Mucosa of stomach (tissue), 1 donor: ENCODE data around the gene SLC25A13.

ENCODE experiments used
- H3K27me3 ChIP-seq: one replicate; pipeline ENCODE4 v1.7.0; 2013; ENCODE audit warnings: mild to moderate bottlenecking, low read length; ENCODE audit not compliant: control insufficient read depth, insufficient read depth
- H3K36me3 ChIP-seq: one replicate; pipeline ENCODE4 v1.7.0; 2013; ENCODE audit warnings: low read length; ENCODE audit not compliant: control insufficient read depth, insufficient read depth
- H3K4me1 ChIP-seq: one replicate; pipeline ENCODE4 v1.7.0; 2013; ENCODE audit warnings: mild to moderate bottlenecking, low read length; ENCODE audit not compliant: control insufficient read depth, insufficient read depth
- H3K4me3 ChIP-seq: one replicate; pipeline ENCODE4 v1.7.0; 2013; ENCODE audit warnings: low read length
- H3K9ac ChIP-seq: one replicate; pipeline ENCODE4 v1.7.0; 2013; ENCODE audit warnings: mild to moderate bottlenecking, low read length, moderate library complexity
- H3K9me3 ChIP-seq: one replicate; pipeline ENCODE4 v1.7.0; 2013; ENCODE audit warnings: mild to moderate bottlenecking, low read length, moderate library complexity; ENCODE audit not compliant: control insufficient read depth
- donor health status: Pancreatic carcinoma.

The SLC25A13 gene

DNA sequence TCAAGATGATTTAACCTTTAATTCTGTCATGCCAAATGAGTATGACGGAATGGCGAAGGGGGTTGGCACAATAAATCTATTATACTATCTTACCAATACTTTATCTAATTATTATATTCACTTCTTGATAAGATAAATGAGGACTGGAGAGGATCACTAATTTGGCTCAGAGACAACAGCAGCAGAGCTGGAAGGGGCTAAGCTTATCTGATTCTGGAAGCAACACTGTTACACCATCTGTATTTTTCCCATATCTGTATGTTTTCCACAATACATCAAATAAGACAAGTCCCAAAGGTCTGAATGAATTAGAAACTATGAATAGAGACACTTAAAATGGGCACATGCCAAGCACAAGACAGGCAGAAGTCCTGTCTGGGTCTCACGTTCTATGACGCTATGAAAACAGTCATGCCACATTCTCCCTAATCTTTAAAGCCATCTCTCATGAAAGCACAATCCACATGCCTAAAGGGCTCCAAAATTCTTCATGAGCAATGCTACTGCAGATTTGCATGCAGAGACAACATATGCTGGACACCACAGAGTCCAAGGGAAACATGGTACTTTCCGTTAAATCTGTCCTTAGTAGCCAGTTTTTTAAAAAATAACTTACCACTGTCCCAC is 88.3 kb downstream of the SLC25A13 start:
- Histone ChIP-seq H3K27me3 (no peaks in the 10 kb centered on the region), H3K9ac (no peak overlapping the region), H3K36me3 (no peaks in the 10 kb centered on the region), H3K4me3 (no peak overlapping the region), H3K9me3 (no peaks in the 10 kb centered on the region), H3K4me1 (no peaks in the 10 kb centered on the region)

DNA sequence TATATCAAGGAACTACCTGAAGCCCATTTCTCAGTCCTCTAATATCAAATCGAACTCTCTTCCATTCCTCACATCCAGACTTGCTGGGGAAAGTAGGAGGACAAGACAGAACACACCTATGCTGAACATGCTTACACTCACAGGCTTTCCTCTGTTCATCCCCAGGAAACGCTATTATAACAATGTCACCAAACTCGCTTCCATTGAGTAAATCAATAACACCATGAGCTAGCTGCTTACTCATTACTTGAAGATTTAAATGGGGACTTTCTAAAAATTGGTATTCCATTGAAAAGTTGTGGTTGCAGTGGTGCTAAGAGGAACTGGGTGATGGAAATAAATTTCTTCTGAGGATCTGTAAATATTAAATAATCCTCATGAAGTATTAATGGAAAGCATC is 88.8 kb downstream of the SLC25A13 start:
- H3K4me1 ChIP-seq = no peaks in the 10 kb centered on the region
- H3K9me3 ChIP-seq = no peaks in the 10 kb centered on the region
- H3K36me3 ChIP-seq = no peaks in the 10 kb centered on the region
- no peaks in the 10 kb centered on the region for H3K27me3 ChIP-seq
- H3K9ac ChIP-seq = no peak overlapping the region
- no peak overlapping the region for H3K4me3 ChIP-seq

DNA sequence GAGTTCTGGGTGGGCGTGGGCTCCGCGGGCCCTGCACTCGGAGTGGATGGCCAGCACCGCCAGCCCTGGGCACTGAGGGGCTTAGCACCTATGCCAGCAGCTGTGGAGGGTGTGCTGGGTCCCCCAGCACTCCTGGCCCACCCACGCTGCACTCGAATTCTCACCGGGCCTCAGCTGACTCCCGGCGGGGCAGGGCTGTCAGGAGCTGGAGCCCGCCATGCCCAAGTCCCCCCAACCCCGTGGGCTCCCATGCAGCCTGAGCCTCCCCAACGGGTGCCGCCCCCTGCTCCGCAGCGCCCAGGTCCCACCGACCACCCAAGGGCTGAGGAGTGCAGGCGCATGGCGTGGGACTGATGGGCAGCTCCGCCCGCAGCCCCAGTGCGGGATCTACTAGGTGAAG is 93.1 kb downstream of the SLC25A13 start:
- no peaks in the 10 kb centered on the region for H3K27me3 ChIP-seq
- H3K4me1 ChIP-seq = no peaks in the 10 kb centered on the region
- H3K9ac ChIP-seq = no peak overlapping the region
- no peaks in the 10 kb centered on the region for H3K9me3 ChIP-seq
- H3K36me3 ChIP-seq = no peaks in the 10 kb centered on the region
- no peak overlapping the region for H3K4me3 ChIP-seq

DNA sequence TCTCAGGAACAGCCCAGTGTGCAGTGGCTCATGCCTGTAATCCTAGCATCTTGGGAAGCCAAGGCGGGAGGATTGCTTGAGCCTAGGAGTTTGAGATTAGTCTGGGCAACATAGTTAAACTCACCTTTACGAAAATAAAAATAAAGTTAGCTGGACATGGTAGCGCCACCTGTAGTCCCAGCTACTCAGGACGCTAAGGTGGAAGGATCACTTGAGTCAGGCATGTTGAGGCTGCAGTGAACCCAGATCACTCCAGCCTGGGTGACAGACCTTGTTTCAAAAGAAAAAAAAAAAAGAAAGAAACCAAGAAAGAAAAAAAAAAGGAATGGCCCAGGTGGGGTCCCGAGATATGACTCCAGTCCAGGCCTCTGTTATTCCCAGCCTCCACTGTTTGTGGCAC is 96.6 kb downstream of the SLC25A13 start:
- H3K4me1 ChIP-seq = no peaks in the 10 kb centered on the region
- no peaks in the 10 kb centered on the region for H3K9me3 ChIP-seq
- no peak overlapping the region for H3K4me3 ChIP-seq
- H3K9ac ChIP-seq = no peak overlapping the region
- H3K36me3 ChIP-seq = no peaks in the 10 kb centered on the region
- no peaks in the 10 kb centered on the region for H3K27me3 ChIP-seq

DNA sequence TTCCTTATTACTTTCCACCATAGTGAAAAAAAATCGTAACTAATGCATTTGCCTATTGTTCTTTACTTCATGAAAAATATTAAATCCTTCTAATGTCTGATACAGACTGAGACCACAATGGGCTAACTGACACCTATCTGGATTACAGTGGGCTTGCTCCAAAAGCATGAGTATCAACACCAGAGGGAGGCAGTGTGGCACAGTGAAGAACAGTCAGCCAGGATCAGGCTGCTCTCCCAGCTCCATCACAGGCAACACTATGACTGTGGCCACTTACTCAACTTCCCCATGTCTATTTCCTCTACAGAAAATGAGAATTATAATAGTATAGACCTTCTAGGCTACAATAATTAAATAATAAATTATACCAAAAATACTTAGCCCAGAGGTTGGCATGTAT is 97.2 kb downstream of the SLC25A13 start:
- Histone ChIP-seq H3K4me3 (no peak overlapping the region), H3K9ac (no peak overlapping the region), H3K4me1 (peaks cover 2% of the 10 kb centered on the region), H3K27me3 (no peaks in the 10 kb centered on the region), H3K9me3 (no peaks in the 10 kb centered on the region), H3K36me3 (no peaks in the 10 kb centered on the region)

DNA sequence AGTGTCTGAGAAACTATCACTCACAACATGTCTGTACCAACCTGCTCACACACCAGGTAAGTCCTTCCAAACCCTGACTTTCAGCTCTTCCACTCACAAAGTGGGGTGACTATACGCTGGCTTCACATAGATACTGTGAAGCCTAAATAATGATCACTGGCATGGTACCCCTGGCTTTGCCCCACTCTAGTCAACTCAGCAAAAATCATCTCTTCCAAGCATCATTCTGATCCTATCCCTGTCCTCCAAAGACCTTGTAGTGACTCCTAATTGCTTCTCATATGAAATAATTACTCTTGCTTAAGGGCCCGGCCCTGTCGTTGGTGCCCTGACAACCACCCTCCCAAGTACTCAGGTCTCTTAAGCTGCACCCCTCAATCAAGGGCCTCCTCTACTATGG is 97.8 kb downstream of the SLC25A13 start:
- Histone ChIP-seq H3K4me3 (no peak overlapping the region), H3K9ac (no peak overlapping the region), H3K9me3 (no peaks in the 10 kb centered on the region), H3K4me1 (peaks cover 3% of the 10 kb centered on the region), H3K36me3 (no peaks in the 10 kb centered on the region), H3K27me3 (no peaks in the 10 kb centered on the region)

DNA sequence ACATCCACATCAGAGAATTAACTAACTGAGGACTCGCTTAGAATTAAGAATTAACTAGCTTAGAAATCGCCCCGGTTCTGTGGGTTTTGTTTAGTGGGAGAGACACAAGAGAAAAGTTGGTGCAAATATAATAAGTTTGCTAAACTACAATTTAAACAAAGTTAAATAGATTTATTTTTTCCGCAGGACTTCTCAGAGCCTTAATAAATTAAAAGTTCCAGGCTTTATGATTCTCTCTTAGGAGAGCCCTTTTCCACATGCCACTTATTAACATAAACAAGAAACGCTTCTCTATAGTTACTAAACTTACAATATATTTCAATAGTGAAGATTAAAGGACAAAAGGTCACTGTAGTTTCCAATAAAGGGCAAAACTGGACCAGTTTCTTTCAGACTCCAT is 100.0 kb downstream of the SLC25A13 start:
- Histone ChIP-seq H3K36me3 (no peaks in the 10 kb centered on the region), H3K9ac (no peak overlapping the region), H3K27me3 (no peaks in the 10 kb centered on the region), H3K9me3 (no peaks in the 10 kb centered on the region), H3K4me3 (no peak overlapping the region), H3K4me1 (peaks cover 3% of the 10 kb centered on the region)

DNA sequence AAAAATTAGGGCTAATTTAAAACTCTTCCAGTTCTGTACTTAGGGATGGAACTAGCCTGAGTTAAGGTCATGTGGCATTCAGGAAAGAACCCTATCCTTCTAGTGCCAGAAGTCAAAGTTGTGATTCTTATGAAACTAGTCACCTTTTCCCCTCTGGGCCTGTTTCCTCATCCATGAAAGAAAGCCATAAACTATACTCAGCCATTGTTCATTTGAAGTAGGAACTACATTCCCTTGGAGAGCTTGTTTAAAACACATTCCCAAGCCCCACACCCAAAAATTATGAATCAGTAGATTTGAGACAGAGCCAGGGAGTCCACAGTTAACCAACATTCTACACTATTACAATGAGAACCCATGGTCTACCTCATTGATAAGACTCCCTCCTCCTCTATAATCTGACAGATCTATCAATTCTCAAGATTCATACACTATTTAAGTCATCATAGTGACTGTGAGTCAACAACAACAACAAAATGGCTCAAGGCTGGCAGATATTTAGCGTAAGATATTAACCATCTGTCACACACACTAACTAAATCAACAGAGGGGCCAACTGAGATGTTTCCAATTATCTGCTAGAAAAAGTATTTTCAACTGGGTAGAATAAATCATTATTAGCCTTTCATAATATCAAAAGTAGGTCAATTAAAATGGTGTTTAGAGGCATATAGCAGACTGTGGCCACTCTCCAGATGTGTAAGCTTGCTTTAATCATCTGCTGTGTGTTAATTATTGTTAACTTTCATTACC is 102.3 kb downstream of the SLC25A13 start:
- no peak overlapping the region for H3K9ac ChIP-seq
- H3K9me3 ChIP-seq = no peaks in the 10 kb centered on the region
- no peak overlapping the region for H3K4me3 ChIP-seq
- no peaks in the 10 kb centered on the region for H3K27me3 ChIP-seq
- H3K4me1 ChIP-seq = peaks cover 3% of the 10 kb centered on the region
- no peaks in the 10 kb centered on the region for H3K36me3 ChIP-seq

DNA sequence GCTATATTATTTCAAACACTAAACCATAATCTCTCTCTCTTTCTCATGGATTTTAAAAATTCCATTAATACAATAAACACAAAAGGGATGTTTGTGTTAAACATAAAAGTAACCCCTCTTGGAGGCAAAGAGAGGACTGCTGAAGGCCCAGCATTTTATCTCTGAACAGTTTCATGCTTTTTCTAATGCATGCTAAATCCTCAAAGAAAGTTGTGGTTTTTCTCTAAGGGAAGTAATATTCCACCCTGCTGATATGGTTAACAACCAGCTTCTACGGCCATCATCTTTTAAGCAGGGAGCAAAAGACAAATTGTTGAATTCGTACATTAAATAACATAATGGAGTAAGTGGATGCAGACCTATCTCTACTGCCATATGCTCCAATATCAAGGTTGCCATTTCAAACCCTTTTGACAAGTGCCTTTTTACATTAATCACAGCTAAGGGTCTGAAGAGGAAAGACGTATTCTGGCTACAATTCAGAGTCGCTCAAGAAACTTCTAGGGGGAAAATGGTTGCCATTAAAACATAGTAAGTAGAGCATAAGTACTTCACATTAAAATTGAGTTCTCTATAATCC is 103.1 kb downstream of the SLC25A13 start:
- H3K9ac ChIP-seq = no peak overlapping the region
- H3K4me1 ChIP-seq = peaks cover 3% of the 10 kb centered on the region
- no peaks in the 10 kb centered on the region for H3K9me3 ChIP-seq
- H3K36me3 ChIP-seq = no peaks in the 10 kb centered on the region
- H3K4me3 ChIP-seq = no peak overlapping the region
- H3K27me3 ChIP-seq = no peaks in the 10 kb centered on the region

DNA sequence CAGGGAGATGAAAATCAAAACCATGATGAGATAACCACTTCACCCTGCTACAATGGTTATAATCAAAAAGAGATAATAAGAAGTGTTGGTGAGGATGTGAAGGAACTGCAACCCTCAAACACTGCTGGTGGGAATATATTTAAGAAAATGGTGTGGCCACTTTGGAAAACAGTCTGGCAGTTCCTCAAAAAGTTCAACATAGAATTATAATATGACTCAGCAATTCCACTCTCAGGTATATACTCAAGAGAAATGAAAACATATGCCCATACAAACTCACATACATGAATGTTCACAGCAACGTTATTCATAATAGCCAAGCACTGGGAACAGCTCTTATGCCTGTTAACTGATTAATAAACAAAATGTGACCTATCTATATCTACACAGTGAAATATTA is 104.8 kb downstream of the SLC25A13 start:
- Histone ChIP-seq H3K9me3 (no peaks in the 10 kb centered on the region), H3K27me3 (no peaks in the 10 kb centered on the region), H3K9ac (no peak overlapping the region), H3K4me3 (no peak overlapping the region), H3K4me1 (peaks cover 3% of the 10 kb centered on the region), H3K36me3 (no peaks in the 10 kb centered on the region)

DNA sequence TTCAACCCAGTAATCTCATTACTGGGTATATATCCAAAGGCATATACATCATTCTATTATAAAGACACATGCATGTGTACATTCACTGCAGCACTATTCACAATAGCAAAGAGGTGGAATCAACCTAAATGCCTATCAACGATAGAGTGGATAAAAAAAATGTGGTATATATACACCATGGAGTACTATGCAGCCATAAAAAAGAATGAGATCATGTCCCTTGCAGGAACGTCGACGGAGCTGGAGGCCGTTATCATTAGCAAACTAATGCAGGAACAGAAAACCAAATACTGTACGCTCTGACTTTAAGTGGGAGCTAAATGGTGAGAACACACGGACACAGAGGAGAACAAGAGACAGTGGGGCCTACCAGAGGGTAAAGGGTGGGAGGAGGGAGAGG is 105.5 kb downstream of the SLC25A13 start:
- no peaks in the 10 kb centered on the region for H3K36me3 ChIP-seq
- no peaks in the 10 kb centered on the region for H3K9me3 ChIP-seq
- H3K27me3 ChIP-seq = no peaks in the 10 kb centered on the region
- H3K4me1 ChIP-seq = peaks cover 3% of the 10 kb centered on the region
- H3K9ac ChIP-seq = no peak overlapping the region
- no peak overlapping the region for H3K4me3 ChIP-seq

DNA sequence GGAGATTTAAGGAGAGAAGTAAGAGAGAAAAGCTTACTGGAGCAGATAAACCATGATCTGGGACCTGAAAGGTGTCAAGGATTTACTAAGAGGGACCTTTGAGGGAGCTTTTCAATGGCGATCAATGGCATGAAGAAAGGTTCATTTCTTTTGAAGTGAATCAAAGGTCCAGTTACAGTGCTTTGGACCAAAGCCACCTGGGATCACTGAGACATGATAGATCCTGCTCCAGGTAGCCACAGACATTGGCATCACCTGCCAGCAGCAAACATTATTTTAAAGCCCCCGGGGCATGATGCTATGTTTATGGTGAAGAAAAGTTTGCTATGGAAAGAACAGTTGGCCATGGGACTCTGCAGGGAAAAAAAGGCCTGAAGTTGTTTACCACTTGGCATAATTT is 109.4 kb downstream of the SLC25A13 start:
- Histone ChIP-seq H3K4me1 (no peaks in the 10 kb centered on the region), H3K36me3 (no peaks in the 10 kb centered on the region), H3K9ac (no peak overlapping the region), H3K27me3 (no peaks in the 10 kb centered on the region), H3K4me3 (no peak overlapping the region), H3K9me3 (no peaks in the 10 kb centered on the region)
